Stimulated activated CD4-positive, alpha-beta T cell treated with anti-CD3 and anti-CD28 coated beads, Interleukin-1b, Interleukin-23, amount 100 ng/mL, for 4 hours (primary cell): ENCODE measurements around the gene RPUSD4.

ENCODE experiments used
- DNase-seq, 2 donors: peaks; one replicate each; pipeline ENCODE4 v3.0.0-alpha.2; 2020; ENCODE audit warnings: low read depth in 2 of 2

The RPUSD4 gene

GRCh38 chr11:126212089-126212660, 725 bp upstream of the RPUSD4 start:
- DNase-seq: no peak

- no peak for DNase-seq
Observed at GRCh38 chr11:126210871-126211235, 597 bp downstream of the RPUSD4 start.

GRCh38 chr11:126207896-126208295, 3.6 kb downstream of the RPUSD4 start:
- no peak for DNase-seq

DNA sequence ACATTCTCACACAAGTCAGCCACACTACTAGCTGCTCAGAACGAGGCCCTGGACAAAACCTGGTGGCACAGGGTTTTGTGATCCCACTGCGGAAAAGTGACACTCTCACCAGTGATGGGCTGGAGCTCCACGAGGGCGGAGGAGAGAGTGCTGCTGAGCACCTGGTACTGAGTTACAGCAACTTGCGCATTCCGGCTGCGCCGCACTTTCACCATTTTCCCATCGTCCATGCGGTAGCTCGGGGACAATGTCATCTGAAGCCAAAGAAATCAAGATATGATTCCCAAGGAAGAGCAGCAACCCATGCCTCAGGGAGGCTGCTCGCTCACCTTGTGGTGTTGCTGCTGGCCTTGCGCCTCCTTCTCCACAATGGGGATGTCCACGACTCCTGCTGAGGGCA, 6.1 kb downstream of the RPUSD4 start:
- no peak for DNase-seq

DNA sequence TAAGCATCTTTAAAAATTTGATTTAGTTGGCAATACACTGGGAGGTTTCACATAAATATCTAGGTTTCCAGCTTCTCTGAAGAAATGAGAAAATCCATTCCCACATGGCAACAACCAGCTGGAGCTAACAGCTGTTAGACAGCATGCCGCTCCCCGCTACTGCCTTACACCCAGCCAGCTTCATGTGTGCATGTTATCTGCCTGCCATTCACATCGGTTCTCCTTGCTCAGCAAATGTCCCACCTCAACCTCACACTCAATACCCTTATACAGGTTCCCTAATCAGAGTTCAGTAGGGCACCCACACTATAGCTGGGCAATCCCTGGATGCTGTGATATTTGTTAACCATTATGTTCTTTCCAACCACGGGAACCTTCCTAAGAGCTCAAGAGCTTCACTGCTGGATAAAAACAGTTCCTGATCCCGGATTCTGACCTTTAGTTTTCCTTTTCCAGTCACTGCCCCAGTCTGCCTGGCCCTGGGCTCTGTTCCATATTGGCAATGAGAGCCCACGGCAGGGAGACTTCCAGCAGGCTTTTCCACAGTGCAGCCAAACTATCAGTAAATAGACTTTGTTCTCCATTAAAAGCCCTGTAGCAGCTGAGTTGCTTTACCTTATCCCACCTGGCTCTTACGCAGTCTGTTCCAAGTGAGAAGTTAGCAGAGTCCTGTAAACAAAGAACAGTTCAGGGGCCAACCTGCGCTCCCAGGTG, 8.6 kb downstream of the RPUSD4 start:
- DNase-seq: no peak

GRCh38 chr11:126198648-126199047, 12.8 kb downstream of the RPUSD4 start:
- DNase-seq: no peak

GRCh38 chr11:126197277-126197939, 14.0 kb downstream of the RPUSD4 start:
- no peak for DNase-seq

DNA sequence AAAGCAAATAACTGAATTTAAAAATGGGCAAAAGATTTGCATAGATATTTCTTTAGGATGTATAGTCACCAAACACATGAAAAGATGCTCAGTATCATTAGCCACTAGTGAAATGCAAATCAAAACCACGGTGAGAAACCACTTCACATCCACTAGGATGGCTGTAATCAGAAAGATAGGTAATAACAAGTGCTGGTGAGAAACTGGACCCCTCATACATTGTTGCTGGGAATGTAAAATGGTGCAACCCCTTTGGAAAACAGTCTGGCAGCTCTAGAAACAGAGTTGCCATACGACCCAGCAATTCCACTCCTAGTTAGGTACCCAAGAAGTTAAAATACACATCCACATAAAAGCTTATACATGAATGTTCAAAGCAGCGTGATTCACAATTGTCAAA, 16.3 kb downstream of the RPUSD4 start:
- no peak for DNase-seq

DNA sequence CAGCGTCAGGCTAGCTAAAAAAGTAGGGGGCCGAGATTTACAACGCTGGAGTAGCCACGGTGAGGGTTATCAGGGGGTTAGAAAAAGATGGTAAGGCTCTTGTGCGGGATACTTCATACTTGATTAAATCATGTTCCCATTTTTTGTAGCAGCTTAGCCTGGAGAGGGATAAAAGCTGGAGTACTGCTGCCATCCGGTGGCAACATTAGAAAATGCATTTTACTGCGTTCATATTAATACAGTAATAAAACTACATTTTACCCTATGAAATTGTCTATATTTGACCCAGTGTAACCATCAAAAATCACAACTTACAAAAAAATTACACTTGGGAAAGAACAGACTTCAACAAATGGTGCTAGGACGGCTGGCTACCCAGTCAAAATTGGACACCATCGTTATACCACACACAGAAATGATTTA, 17.3 kb downstream of the RPUSD4 start:
- no peak for DNase-seq

DNA sequence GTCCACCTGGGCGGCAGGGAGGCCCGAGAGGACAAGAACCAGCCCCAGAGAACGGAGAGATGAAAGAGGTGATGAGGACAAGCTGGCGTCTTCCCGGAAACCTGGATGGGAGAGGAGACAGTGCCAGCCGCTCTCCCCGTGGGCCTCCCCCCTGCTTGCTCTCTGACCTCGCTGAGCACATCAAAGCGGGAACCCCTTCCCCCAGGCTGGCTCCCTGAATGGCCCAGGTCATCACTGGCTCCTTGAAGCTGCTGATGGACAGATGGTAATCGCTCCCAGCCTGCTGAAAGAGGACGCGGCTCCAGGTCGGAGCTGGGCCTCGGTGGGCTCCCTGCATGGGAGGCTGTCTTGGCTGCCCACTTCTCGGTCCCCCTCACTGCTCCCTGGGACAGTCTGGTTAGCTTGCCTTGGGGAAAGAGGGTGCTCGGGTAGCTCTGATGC, 18.4 kb downstream of the RPUSD4 start:
- no peak for DNase-seq

DNA sequence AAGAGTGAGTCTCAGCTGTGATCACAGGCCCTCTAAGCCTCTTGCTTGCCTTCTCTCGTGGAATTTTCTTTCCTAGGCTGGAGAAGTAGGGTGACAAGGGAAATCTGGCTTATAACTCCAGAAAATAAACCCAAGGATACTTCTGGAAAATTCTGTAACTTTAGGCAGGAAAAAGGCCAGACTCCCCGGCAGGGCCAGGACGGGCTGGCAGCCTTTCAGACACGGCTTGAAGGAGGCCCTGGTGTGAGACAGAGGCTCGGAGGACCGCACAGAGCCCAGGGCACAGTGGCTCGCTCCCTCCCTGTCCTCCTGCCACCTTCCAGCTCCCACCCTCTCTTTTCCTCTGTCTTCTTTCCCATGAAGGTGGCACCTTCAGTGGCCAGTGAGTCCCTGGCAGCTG, 19.1 kb downstream of the RPUSD4 start:
- no peak for DNase-seq

DNA sequence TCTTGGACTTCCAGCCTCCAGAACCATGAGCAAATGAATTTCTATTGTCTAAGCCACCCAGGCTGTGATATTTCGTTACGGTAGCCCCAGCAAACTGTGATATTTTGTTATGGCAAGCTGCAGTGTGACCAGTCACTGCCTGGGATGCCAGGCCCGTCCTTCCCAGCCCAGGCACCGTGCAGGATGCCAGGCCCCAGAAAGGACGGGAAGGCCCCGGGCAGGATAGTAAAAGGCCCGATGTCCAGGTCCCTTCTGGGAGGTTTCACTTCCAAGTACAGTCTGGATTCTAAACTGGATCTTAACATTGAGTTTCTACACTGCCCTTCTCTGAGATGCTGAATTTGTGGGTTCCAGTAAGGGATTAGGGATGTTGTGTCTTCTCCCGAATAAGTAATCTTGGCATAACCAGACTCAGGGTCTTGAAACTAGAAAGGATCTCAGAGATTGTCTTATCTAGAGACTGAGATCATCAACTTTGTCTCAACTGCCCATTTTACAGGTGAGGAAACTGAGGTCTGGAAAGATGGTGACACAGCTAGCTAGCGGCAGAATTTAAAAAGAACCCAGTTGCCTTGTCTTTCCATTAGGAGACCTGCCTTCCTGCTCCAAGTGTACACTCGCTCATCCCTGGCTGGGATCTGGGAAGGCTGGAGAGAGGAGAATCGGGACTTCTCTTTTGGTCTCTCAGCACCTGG, 19.9 kb downstream of the RPUSD4 start:
- no peak for DNase-seq

- no peak for DNase-seq
Observed at GRCh38 chr11:126190792-126191191, 20.7 kb downstream of the RPUSD4 start.

DNA sequence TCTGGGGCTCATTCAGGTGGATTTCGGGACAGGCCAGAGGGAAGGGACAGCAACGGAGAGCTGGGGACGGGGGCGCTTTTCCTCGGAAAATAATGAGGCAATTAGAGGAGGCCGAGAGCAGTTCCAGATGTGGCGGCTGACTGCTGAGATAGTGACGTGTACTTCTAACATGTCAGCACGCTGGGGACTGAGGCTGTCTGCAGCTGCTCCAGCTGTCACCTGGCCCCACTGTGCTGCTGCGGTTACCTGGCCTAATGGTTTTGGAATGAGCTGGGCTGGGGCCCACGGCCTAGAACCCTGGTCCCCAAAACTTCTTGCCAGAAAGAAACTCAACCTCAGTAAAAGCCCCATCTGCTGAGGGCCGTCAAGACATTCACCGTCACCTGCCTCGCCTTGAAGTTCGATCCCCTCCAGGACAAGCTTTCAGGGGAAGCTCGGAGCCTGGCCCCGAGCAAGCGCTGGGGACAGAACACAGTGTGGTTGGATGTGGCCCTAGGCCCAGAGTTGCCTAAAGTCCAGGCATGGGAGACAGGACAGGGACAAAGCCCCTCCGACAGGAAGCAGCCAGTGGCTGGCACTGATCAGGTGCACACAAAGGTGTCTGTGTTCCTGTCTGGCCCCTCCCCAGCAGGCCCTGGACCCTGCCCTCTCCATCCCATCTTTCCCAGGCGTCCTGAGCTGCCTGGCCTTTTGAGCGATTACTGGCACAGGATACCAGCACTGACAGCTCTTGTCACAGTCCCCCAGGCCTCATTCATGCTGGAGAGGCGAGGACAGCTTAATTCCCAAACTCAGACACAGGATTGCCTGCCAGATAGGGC, 22.1 kb downstream of the RPUSD4 start:
- no peak for DNase-seq

DNA sequence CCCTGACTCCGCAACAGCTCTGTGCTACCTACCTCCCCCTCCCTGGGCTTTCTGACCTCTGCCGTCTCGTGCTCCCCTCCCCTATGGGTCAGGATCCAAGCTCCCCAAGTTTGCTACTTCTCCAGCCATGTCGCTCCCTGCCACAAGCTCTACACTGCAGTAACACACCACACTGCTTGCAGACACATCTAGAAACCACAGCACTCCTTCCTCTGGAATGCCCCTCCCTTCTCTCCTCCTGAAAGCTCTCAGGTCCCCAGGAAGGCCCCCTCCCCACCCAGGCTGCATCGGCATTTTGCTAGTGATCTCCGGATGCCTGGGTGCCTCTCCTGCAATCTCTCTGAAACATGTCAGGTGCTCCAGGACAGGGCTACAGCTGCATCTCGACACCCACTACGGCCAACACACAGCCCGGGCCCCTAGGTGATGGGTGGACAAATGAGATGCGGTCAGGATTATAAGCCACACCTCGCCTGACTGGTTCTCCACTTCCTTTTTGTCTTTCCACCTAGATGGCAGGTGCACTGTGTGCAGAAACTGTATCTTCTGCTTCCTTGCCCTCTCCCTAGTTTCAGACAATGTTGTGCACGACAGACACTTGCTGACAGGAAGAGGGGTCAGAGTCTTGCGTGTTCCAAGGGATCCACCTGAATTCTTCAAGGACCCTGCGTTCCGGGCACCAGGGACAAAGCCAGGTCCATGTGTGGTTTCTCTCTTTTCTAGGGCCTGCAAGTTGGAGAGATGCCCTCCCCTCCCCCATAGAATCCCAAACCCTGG, 22.9 kb downstream of the RPUSD4 start:
- DNase-seq: no peak

DNA sequence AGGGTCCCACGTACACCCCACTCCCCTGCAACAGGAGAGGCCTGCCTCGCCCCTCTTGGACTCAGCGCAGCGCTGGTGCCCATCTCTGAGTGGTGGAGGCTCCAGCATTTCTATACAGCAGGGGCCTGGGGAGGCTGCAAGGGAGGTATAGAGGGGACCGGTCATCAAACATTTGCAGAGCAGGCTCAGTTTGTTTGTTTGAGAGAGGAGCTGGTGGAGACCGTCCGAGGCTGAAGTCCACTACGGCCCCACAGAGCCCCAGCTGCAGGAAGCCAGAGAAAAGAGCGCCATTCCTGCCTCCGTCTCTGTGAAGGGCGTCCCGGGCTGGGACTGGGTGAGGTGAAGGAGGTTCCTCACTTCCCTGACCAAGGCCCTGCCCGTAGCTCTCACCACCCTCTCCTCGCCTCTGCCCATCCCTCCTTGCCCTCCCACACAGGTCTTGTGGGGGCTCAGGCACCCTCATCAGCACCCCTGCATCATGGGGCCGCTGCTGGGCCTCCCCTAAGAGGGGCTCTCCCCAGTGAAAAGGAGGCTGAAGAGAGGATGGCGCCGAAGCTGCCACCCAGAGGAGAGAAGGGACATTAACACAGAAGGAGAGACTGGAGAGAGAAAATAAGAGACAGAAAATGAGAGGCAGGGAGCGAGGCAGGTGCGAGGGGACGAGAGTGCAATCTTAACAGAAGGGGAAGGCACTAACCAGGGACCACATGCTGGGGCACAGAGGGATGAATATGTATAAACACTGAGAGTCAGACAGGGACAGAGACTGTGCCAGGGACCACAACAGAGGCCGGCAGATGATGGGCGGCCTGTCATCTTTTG, 24.5 kb downstream of the RPUSD4 start:
- DNase-seq: no peak

DNA sequence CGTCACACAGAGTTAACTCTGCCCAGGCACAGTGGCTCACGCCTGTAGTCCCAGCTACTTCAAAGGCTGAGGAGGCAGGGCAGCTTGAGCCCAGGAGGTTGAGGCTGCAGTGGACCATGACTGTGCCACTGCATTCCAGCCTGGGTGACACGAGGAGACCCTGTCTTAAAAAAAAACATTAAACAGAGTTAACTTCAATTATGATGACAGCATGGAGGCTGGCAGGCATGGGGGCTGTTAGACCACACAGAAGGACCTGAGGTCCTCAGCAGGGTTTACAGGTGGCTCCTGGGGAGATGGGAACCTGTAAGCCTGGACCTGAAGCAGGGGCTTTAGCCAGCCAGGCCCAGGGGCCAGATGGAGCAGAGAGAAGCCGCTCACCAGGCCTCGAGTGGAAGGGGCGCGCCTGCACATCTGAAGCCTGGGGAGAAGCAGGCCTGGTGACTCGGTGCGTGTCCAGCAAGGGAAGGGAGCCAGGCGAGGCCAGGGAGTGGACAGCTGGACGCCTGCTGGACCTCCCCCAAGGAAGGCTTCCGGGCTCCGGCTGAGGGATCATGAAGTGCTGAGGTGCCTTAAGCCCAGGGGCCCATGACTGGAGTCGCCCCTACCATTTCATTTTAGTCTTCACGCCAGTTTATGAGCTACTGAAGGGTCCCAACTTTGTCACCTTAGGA, 25.3 kb downstream of the RPUSD4 start:
- no peak for DNase-seq

GRCh38 chr11:126185259-126186024, 26.0 kb downstream of the RPUSD4 start:
- no peak for DNase-seq
